NCI-H82 treated with DMSO at 0.1 percent for 48 hours (cell line): ENCODE measurements around the gene OPRM1.

Experiments
- DNase-seq: peaks from one replicate; lab custom pipeline; 2025; ENCODE audit not compliant: unreplicated experiment; lab: John Stamatoyannopoulos, UW

OPRM1 gene

GRCh38 chr6:154268486-154268885 lies 229.4 kb downstream of the OPRM1 start:
- no peak for DNase-seq

GRCh38 chr6:154274168-154274567 lies 235.1 kb downstream of the OPRM1 start:
- DNase-seq = no peak

GRCh38 chr6:154276810-154277628 lies 238.0 kb downstream of the OPRM1 start:
- peak; percentile 30 for DNase-seq

- no peak for DNase-seq
These were observed 238.6 kb downstream of the OPRM1 start for GRCh38 chr6:154277629-154278017.

GRCh38 chr6:154280521-154280920 lies 241.5 kb downstream of the OPRM1 start:
- no peak for DNase-seq

- DNase-seq = no peak
These were observed 245.3 kb downstream of the OPRM1 start for GRCh38 chr6:154284313-154284853.

GRCh38 chr6:154285826-154286225 lies 246.8 kb downstream of the OPRM1 start:
- DNase-seq = no peak

GRCh38 chr6:154289818-154290508 lies 250.9 kb downstream of the OPRM1 start:
- DNase-seq = no peak

- DNase-seq = no peak
These were observed 253.0 kb downstream of the OPRM1 start for GRCh38 chr6:154292066-154292465.

GRCh38 chr6:154292855-154293519 lies 253.9 kb downstream of the OPRM1 start:
- no peak for DNase-seq

GRCh38 chr6:154295733-154296132 lies 256.7 kb downstream of the OPRM1 start:
- no peak for DNase-seq
